ENCODE measurements around the gene GPR153. TPM values are rescaled to one million over a fixed set of nuclear protein-coding genes. Genes with fewer than 3 reads are reported as not detected.

Gene GPR153
- total and polyA plus RNA-seq, 12 donors = 1.8 to 8.5 (median 3.6) TPM

DNA sequence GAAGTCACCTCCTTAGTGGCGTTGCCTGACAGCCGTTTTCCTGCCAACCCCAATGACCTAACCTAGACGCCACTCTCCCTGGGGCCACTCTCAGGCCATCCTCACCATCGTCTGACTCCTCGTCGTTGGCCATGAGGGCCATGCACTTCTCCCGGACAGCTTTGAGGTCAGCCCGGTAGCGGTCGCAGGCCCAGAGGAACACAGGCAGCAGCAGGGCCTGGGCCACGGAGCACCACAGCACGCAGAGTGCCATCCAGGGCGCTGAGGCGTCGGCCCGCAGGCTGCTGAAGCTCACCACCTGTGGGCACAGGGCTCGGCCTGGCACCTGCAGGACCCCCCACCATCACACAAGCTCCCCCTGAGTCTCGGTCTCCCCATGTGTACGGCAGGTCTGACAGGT is 9.7 kb downstream of the GPR153 start:
- Histone ChIP-seq H3K4me1 (peaks cover 0 to 20% (median 11%) of the 10 kb centered on the region in 9 donors), H3K9me3 (no peaks in the 10 kb centered on the region), H3K27me3 (peaks cover 4 to 61% (median 59%) of the 10 kb centered on the region in 7 donors), H3K36me3 (peaks cover 0 to 5% (median 0%) of the 10 kb centered on the region in 9 donors), H3K4me3 (no peak overlapping the region), H3K27ac (no peak overlapping the region)
- intact Hi-C loops (cut with DNase I) = loop anchor here in 3 of 10 donors (5.0 to 10.0 kb wide), 3 partner anchors 144 to 166 kb away; partner anchors contain the start of genes ACOT7 (in 1 of the 3) and HES2 (in 1 of the 3)
- WGBS, 2 donors = 88% methylated on average over 19 of the region's 19 CpGs
- TF ChIP-seq, protein P1, sequence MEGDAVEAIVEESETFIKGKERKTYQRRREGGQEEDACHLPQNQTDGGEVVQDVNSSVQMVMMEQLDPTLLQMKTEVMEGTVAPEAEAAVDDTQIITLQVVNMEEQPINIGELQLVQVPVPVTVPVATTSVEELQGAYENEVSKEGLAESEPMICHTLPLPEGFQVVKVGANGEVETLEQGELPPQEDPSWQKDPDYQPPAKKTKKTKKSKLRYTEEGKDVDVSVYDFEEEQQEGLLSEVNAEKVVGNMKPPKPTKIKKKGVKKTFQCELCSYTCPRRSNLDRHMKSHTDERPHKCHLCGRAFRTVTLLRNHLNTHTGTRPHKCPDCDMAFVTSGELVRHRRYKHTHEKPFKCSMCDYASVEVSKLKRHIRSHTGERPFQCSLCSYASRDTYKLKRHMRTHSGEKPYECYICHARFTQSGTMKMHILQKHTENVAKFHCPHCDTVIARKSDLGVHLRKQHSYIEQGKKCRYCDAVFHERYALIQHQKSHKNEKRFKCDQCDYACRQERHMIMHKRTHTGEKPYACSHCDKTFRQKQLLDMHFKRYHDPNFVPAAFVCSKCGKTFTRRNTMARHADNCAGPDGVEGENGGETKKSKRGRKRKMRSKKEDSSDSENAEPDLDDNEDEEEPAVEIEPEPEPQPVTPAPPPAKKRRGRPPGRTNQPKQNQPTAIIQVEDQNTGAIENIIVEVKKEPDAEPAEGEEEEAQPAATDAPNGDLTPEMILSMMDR (IDR thresholded peaks at IDR 0.05) = no peak
- DNase-seq (no peak), ATAC-seq (no peak)

DNA sequence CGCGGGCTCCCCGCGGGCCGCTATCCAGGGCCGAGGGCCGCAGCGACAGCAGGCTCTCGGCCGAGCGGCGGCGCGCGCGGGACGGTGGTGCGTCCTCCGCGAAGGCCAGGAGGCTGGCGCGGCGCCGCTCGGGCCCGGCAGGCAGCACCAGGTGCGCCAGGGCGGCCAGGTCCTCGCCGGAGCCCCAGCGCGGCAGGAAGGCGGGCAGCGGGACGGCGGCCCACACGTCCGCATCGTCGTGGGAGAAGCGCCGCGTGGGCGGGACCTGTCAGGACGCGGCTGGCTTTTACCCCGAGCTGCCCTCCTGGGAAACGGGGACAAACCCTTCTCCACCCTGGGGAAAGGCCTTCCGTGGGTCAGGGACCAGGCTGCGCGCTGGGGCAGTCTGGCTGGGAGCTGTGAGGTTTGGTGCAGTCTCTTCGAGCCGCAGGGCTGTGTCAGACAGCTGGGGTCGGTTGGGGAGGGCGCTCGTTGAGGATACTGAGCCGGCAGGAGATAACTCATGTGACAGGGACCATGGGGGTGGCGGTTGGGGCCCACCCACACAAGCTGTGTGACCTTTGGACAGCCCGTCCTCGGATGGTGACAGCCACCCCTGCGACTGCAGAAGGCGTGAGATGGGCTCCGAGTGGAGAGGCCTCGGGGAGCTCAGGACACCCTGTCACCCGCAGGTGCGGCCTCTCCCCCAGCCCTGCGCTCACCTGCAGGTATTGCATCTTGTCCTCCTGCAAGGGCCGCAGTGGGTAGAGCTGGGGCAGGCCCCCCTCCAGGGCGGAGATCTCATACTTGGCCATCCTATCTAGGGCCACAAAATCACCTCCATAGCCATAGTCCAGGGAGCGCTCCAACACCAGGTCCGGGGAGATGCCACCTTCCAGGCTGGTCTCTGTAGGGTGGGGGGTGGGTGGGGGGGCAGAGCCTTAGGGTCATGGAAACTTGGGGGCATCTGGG is 10.9 kb downstream of the GPR153 start:
- H3K27ac ChIP-seq = no peak overlapping the region
- WGBS, 2 donors = 20 to 22% methylated on average over 47 to 71 of the region's 71 CpGs
- peaks cover 0 to 5% (median 0%) of the 10 kb centered on the region in 9 donors for H3K36me3 ChIP-seq
- H3K4me3 ChIP-seq = no peak overlapping the region
- ATAC-seq = no peak
- peaks cover 12 to 72% (median 72%) of the 10 kb centered on the region in 7 donors for H3K27me3 ChIP-seq
- TF ChIP-seq, protein P1 (IDR thresholded peaks at IDR 0.05) = no peak
- intact Hi-C loops (cut with DNase I) = loop anchor here in 8 of 10 donors (5.0 to 10.0 kb wide), 13 partner anchors 32 to 198 kb away; partner anchors contain the start of genes ACOT7 (in 1 of the 8), CHD5 (in 1 of the 8) and HES2 (in 1 of the 8)
- H3K9me3 ChIP-seq = no peaks in the 10 kb centered on the region
- no peak for DNase-seq
- H3K4me1 ChIP-seq = peaks cover 0 to 32% (median 22%) of the 10 kb centered on the region in 9 donors

DNA sequence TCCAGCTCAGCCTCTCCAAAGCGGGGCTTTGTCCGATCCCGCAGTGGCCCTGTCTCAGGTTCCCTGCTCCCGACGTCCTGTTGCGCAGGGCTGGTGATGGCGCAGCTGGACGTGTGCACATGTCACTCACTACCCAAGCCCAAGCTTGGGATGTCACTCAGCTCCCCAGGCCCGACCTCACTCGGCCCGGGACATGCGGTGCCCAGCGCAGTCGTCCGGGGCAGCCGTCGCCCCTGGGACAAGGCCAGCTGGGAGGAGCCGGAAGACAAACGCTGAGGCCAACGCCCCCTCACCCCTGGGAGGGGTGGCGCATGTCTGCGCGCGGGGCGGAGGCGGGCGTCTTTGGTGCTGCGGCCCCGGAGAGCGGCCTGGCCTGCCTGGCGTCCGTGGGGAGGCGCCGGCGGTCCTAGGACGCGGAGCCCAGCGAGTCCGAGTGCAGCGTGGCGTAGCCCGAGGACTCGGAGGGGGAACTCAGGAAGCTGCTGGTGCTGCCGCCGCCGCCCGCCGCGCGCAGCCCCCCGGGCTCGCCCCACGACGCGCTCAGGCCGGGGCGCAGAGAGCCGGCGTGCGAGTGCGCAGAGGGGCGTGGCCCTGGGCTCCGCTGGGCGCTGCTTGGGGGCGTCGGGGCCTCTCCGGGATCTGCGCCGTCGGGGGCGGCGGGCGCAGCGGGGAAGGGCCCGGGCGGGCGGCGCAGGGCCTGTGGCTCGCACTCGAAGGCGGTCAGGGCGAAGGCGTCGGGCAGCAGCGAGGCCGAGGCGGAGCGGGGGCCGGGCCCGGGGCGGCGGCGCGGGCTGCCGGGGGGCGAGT is 11.8 kb downstream of the GPR153 start:
- Histone ChIP-seq H3K36me3 (peaks cover 0 to under 1% (median 0%) of the 10 kb centered on the region in 9 donors), H3K4me1 (peaks cover 0 to 32% (median 22%) of the 10 kb centered on the region in 9 donors), H3K27me3 (peaks cover 12 to 79% (median 79%) of the 10 kb centered on the region in 7 donors), H3K27ac (no peak overlapping the region), H3K9me3 (no peaks in the 10 kb centered on the region), H3K4me3 (peak overlapping the region in 2 of 10 donors; percentile 8 to 10)
- DNase-seq (peak in 1 of 2 donors; percentile 49), ATAC-seq (peak in 5 of 8 donors; percentile 7 to 36 (median 10))
- TF ChIP-seq, protein P1 (IDR thresholded peaks at IDR 0.05) = peak in 2 of 9 donors; percentile 13 to 24
- WGBS, 2 donors = 4% methylated on average over 86 to 96 of the region's 96 CpGs
- intact Hi-C loops (cut with DNase I) = loop anchor here in 8 of 10 donors (1.0 to 10.0 kb wide), 13 partner anchors 33 to 197 kb away; partner anchors contain the start of gene CHD5 (in 1 of the 8)
